Panc1 (cell line): ENCODE measurements around the gene TLL2.

Experiments used
- POLR2AphosphoS5 ChIP-seq: IDR thresholded peaks from 2 replicates; pipeline ENCODE4 v1.6.1; 2012; ENCODE audit warnings: mild to moderate bottlenecking, low read depth, low read length, moderate library complexity
- REST ChIP-seq, 2 experiments: IDR thresholded peaks; 2 replicates each; pipeline ENCODE4 v1.6.1; 2011 to 2012; ENCODE audit warnings: low read depth in 2 of 2, control low read depth in 1 of 2, low read length in 1 of 2, mild to moderate bottlenecking in 1 of 2, moderate library complexity in 1 of 2; ENCODE audit not compliant: insufficient read depth in 1 of 2
- SIN3A ChIP-seq: IDR thresholded peaks from 2 replicates; pipeline ENCODE4 v1.6.1; 2012; ENCODE audit warnings: low read depth, mild to moderate bottlenecking, low read length, moderate library complexity, borderline replicate concordance; ENCODE audit not compliant: insufficient read depth
- TCF7L2 ChIP-seq: IDR thresholded peaks from 2 replicates; pipeline ENCODE4 v1.6.1; 2011; ENCODE audit warnings: mild to moderate bottlenecking, low read depth, low read length, inconsistent platforms
- TF ChIP-seq, protein P1 (sequence below): fragments of 450-650 bp; IDR thresholded peaks from 2 replicates; pipeline ENCODE4 v1.5.1; 2017; ENCODE audit warnings: mild to moderate bottlenecking

- TF ChIP-seq, protein P1, sequence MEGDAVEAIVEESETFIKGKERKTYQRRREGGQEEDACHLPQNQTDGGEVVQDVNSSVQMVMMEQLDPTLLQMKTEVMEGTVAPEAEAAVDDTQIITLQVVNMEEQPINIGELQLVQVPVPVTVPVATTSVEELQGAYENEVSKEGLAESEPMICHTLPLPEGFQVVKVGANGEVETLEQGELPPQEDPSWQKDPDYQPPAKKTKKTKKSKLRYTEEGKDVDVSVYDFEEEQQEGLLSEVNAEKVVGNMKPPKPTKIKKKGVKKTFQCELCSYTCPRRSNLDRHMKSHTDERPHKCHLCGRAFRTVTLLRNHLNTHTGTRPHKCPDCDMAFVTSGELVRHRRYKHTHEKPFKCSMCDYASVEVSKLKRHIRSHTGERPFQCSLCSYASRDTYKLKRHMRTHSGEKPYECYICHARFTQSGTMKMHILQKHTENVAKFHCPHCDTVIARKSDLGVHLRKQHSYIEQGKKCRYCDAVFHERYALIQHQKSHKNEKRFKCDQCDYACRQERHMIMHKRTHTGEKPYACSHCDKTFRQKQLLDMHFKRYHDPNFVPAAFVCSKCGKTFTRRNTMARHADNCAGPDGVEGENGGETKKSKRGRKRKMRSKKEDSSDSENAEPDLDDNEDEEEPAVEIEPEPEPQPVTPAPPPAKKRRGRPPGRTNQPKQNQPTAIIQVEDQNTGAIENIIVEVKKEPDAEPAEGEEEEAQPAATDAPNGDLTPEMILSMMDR = no peak
- no peak for TF ChIP-seq POLR2AphosphoS5
- no peak for TF ChIP-seq REST (IDR thresholded peaks at IDR 0.05; ENCODE audit: insufficient read depth in 1 of 2, low read depth in 2 of 2, low read length in 1 of 2)
- no peak for TF ChIP-seq TCF7L2
- TF ChIP-seq SIN3A = no peak
These were observed 176.6 kb downstream of the TLL2 start for GRCh38 chr10:96337106-96337505.
